NCI-H2196 (cell line): ENCODE data around the gene RPL39.
"Not testable (repeated sequence)": the region's sequence is repeated elsewhere in the genome, so short reads cannot be mapped to it uniquely, and the experiment has no call there.

Source experiments
- DNase-seq: peaks from one replicate; lab custom pipeline; 2025; ENCODE audit not compliant: unreplicated experiment; lab: John Stamatoyannopoulos, UW

Gene RPL39

DNA sequence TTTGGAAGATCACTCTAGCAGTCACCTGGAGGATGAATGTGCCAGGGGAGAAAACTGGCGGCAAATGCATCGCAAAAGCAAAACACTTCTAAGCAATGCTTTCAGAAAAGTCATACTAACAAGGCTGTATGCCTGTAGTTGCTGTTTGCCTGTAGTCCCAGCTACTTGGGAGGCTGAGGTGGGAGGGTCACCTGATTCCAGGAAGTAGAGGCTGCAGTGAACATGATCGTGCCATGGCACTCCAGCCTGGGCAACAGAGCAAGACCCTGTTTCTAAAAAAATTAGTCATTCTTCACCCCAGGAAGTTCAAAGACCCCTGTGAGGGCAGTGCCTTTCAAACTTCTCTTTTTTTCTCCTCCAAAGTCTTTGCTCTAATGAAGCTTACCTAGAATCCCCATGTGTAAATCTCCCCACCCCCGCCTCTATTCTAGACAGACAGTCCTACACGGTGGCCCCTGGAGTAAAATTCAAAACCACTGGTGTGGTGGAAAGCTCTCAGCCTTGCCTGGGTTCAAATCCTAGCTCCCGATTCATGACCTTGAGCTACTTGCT is 27.5 kb downstream of the RPL39 start:
- DNase-seq, result no peak

DNA sequence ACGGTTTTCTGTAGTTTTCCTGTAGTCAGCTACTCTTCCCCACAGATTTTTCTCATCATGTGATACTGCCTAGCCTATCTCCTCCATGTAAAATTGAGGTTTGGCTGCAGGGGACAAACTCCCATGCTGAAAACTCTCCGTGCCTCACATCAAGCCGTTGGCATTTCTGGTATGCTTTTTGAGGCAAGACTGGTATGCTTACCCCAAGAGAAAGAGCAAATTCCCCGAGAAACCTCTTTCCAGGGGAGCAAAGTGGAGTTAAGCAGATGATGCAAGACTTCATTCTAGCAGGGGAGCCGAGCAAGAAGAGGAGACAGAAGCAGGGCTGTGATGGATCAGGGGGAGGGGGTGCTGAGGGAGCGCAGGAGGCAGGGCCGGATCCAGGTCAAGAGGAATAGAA is 28.2 kb downstream of the RPL39 start:
- no peak for DNase-seq

DNA sequence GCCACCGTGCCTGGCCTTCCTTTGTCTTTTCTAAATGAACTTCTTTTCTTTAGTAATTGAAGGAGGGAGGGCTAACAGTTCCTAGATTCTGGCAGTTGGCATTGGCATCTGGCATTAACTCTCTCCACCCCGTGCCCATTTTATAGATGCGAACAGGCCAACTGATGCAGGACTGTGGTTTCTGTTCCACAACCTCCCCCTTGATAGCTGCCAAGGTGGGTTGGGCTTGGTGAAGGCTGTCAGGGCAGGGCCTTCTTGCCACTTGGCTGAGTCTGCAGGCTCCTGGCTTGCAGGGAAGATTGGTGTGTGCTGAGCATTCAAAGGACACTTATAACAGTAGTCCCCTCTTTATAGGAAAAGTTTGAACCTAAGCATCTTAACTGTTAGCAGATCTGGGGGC is 28.7 kb downstream of the RPL39 start:
- DNase-seq, result no peak

DNA sequence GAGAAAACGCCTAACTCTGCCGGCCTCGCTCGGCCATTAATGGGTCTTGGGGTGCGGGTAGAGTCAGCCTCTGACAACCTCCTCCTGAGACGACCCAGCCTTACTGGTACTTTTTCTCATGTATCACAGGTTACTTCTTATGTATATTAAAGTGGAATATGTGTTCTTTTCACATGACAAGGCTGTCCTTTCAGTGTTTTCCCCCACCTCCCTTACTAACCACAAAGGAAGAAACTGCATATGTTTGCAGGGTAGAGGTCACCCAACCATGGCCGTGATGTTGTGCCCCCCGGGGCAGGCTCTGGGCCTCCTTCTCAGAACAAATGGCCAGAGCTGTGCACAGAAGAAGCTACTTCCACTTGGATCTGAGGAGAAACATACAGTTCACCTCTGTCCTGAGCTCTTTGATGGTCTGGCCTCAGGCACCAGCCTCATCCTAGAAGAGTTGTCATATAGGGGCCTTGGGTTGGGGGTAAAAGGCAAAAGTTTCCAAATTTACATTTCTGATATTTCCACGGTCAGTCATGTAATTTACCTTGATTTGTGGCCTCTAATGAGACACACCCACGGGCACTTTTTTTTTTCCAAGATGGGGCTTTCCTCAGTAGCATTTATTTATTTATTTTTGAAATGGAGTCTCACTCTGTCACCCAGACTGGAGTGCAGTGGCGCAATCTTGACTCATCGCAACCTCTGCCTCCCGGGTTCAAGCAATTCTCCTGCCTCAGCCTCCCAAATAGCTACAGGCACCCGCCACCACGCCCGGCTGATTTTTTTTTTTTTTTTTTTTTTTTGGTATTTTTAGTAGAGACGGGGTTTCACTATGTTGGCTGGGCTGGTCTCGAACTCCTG is 31.2 kb downstream of the RPL39 start:
- DNase-seq, result no peak

DNA sequence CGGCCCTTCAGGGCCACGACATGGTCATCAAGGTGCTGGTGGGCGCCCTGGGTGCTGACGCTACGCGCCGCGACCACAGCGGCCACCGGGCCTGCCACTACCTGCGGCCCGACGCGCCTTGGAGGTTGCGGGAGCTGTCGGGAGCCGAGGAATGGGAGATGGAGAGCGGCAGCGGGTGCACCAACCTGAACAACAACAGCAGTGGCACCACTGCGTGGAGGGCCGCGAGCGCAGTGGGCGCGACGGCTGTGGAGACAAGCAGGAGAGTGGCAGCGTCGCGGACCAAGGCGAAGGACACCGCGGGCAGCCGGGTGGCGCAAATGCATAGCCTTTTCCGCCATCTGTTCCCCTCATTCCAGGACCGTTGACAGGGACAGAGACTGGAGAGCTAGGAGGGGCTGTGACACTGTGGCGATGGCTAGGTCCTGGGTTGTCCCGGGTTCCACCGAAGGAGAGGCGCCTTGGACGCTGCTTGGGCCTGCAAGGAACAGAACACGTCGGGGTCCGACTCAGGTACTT is 32.1 kb downstream of the RPL39 start:
- no peak for DNase-seq

DNA sequence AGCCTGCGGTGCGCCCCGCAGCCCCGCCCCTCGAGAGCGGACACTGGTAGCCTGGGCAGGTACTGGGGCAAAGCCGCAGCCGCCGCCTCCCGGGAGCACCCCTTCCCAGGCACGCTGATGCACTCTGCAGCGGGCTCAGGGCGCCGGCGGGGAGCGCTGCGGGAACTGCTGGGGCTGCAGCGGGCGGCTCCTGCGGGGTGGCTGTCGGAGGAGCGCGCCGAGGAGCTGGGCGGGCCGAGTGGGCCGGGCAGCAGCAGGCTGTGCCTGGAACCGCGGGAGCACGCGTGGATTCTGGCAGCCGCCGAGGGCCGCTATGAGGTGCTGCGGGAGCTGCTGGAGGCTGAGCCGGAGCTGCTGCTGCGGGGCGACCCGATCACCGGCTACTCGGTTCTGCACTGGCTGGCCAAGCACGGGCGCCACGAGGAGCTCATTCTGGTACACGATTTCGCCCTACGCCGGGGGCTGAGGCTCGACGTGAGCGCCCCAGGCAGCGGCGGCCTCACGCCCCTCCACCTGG is 32.6 kb downstream of the RPL39 start:
- no peak for DNase-seq

DNA sequence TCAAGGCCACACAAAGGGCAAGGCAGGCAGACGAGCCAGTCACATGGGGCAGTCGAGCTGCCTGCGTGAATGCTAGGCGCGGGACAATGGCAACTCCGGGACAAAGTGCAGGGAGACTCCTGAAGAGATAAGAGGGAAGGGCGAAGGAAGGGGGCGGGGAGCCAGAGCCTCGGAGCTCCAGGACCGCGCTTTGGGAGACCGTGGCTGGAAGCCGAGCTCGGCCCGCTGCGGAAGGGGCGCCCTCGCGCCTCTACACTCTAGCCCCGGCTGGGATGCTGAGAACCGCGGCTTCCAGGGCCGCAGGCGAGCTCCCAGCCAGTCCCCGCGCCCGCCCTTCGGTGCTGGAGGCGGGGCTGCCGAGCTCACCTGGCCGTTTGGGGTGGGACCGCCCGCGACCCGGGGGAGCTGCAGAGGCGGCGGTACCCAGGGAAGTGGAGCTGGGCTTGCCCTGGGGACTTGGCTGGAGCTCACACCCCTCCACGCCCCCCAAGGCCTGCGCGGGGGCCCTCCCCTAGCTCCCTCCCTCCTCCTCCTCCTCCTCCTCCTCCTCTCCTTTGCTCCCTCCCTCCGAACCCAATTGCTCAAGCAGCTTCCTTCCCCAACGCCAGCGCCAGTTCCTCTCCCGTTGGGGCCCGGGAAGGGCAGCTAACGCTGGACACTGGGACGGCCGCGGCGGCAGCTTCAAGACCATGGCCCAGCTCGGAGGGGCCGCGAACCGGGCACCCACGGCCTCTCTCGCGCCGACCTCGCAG is 33.3 kb downstream of the RPL39 start, which contains the start of gene SOWAHD:
TSS of gene SOWAHD (plus strand) at position 610 of the 752 bp plus-strand sequence. CDS start at position 690, 80 bp downstream.
- peak; percentile 18 for DNase-seq

DNA sequence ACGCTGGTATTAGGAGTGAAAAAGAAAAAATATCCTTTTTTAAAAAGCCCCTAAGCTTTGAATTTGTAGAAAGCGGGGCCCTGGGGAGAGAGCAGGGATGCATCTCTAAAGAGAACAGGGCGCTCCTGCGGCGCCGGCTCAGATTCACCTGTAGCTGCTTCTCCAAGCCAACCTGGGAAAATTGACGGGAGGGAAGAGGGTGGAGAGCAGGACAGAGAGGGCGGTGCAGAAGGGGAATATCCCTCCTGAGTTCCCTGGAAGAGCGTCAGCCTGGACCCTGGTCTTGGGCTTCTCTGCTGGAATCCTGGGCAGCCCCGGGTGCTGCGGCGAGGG is 33.8 kb downstream of the RPL39 start:
- DNase-seq, result no peak

DNA sequence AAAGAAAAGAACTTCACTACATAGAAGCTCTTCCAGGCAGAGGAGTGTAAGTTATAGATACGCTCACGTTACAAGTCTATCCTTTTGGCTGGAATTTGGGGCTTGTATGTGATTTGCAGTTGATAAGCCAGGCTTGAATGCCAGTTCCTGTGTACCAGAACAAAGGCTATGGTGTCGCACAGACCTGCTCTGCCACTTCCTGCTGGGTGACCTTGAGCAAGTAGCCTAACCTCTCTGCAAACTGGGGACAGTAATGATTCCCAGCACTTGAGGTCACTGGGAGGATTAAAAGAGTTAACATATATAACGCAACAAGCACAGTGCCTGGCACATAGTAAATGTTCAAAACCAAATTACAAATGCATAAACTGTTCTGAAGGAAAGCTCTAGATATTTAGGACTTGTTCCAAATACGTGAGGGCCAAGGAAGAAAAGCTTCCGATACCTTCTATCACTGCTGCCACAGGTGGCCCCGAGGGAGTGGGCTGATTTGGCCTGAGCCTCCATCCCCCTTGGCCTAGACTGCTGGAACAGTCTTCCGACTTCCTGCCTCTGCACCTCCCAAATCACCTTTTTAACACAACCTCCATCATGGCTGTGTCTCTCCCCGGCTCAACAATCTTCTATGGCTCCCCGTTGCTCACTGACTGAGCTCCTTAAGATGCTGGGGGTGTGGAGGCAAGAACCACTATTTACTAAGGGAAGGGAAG is 34.3 kb downstream of the RPL39 start:
- DNase-seq, result no peak

DNA sequence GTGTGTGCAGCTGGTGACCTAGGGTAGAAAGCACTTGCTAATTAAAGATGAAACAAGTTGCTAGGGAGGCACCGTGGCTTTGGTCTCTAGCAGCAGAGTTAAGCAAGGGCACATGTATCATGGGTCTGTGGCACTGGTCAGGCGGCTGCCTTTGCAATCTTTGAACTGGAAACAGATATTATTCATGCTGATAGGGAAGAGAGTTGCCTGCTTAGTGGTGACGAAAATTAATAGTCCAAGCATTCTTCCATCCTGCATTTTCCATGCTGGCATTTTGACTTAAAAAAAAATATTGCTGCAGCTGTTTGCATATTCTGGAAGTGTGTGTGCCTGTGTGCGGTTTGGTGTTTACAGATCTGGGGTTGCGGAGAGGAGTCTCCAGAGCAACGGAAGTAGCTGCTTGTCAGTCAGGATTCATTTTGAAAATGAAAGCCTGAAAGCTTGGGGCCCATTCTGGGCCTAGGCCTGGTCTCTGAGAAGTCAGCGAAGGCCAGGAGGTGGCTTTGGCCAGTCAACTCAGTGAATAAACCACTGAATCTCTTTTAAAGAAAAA is 35.4 kb downstream of the RPL39 start:
- no peak for DNase-seq

DNA sequence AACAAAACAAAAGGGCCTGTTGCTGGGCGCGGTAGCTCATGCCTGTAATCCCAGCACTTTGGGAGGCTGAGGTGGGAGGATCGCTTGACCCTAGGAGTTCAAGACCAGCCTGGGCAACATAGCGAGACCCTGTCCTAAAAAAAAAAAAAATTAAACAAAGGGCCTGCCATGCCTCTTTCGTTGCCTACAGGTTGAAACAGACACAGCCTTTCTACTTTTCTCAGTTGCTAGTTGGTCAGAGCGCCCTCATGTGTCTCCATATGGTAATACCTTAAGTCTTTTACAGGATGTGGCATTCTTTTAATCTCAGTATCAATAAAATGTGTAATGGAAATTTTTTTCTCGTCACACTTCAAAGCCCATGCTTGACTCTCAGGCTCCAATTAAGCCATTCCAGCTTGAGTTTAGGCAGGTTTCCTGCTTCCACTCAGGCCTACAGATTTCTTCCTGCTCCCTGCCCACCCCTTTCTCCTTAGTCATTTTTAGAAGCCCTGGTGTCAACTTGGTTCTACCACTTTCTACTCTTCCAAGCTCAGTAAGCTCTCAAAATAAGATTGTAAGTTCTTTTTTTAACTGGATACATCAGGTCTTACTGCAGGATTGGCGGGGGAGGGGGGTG is 37.7 kb downstream of the RPL39 start:
- DNase-seq, result peak; percentile 59

DNA sequence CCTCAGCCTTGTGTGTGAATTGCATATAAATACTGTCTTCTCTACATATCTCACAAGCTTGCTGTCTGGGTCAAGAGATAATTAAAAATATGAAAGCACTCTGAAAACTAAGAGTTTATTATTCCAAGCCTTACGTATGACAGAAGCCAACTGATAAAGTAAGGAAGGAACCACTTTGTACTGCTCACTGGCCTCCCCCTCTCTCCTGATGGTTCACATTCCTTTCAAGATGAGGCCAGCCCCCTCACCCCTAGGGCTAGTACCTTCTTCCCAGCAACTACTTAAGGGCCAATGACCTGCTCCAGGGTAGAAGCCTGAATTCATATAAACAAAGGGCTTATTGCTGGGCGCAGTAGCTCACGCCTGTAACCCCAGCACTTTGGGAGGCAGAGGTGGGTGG is 38.4 kb downstream of the RPL39 start:
- DNase-seq, result no peak

DNA sequence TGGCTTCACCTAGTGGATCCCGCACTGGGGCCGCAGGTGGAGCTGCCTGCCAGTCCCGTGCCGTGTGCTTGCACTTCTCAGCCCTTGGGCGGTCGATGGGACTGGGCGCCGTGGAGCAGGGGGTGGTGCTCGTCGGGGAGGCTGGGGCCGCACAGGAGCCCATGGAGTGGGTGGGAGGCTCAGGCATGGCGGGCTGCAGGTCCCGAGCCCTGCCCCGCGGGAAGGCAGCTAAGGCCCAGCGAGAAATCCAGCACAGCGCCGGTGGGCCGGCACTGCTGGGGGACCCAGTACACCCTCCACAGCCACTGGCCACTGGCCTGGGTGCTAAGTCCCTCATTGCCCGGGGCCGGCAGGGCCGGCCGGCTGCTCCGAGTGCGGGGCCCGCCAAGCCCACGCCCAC is 40.7 kb downstream of the RPL39 start:
- DNase-seq, result not testable (repeated sequence)

DNA sequence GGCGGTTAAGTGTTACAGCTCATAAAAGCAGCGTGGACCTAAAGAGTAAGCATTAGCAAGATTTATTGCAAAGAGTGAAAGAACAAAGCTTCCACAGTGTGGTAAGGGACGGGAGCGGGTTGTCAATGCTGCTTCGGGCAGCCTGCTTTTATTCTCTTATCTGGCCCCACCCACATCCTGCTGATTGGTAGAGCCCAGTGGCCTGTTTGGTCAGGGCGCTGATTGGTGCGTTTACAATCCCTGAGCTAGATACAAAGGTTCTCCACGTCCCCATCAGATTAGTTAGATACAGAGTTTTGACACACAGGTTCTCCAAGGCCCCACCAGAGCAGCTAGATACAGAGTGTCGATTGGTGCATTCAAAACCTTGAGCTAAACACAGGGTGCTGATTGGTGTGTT is 41.3 kb downstream of the RPL39 start:
- not testable (repeated sequence) for DNase-seq

DNA sequence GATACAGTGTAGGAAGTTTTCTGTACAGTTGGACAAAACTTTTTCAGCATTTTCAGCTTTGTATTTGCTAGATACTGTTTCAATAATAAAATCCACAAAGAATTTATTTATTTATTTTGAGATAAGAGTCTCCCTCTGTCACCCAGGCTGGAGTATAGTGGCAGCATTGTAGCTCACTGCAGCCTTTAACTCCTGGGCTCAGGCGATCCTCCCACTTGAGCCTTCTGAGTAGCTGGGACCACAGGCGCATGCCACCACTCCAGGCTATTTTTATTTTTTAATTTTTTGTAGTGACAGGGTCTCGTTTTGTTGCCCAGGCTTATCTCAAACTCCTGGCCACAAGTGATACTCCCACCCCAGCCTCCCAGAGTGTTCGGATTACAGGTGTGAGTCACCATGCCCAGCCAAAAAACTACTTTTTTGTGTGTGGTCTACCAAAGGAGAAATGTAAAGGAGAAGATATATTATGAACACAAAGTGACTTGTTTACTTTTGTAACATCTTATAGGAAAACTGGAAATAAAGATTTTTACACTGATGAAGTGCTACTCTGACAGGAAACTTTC is 46.1 kb downstream of the RPL39 start:
- DNase-seq, result no peak

DNA sequence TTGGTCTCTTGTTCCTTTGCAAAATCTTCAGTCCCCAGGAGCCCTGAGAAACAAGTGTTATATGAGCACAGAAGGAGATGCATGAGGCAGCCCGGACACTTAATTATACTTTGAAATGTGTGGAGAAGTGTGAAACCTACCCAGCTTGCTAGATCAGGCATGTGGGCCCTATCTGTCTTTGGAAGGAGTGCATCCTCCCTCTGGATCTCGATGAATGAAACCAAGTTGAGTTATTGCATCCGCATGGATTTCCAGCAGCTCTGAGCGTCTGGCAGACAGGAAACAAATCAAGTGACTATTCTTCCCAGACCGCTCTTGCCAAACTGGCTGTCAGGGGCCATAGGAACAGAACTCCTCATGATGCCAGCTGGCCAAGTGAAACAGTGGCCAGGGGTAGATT is 52.7 kb downstream of the RPL39 start:
- DNase-seq, result no peak
